PC-3 (cell line): ENCODE measurements around the gene PLEKHM2.

Experiments
- EZH2 ChIP-seq: fragments of 300-600 bp; sonication (generic); IDR thresholded peaks from one replicate; pipeline ENCODE4 v1.6.1; 2017; ENCODE audit warnings: antibody characterized with exemption, mild to moderate bottlenecking, low read length; ENCODE audit not compliant: unreplicated experiment
- TF ChIP-seq, protein P1 (sequence below): fragments of 300-600 bp; sonication (generic); conservative IDR thresholded peaks from 2 replicates; pipeline ENCODE4 v1.5.1; 2017; ENCODE audit warnings: antibody characterized with exemption, low read depth, mild to moderate bottlenecking, low read length

DNA sequence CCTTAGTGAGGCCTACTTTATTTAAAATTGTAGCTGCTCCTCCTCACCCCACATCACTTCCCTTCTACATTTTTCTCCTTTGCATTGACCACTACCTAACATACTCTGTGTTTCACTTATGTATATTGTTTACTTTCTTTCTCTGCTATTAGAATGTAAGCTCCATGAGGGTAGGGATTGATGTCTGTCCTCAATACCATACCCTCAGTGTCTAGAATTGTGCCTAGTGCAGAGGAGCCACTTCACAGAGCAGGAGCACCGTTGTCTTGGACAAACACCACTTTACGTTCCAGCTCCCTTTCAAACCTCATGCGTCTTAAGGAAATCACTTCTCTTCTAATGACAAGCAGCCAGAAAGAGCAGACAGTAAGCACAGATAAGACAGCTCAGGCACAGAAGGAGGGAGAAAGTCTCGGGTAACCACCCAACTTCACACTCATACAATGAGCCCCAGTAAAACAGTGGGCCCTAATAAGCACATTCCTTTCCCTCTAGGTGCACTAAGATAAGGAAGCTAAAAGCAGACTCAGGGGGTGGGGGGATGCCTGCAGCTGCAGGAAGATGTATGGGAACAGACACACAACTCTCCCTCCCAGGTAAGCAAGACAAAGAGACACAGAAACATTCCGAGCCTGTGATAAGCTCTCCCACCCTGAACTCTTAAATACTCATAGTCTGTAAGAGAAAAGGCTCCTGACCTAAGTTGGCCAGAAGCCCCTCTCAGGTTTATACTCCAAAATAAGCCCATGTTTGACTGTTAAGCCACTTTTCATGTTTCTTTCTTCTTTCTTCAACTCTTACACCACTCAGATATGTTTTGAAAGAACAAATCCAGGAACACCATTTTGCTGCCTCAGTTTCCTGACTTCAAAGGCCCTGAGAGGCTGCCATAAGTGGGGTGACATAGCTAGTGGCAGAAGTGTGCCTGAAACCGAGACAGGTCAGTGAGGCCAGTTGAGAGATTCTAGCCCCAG, 7.1 kb upstream of the PLEKHM2 start:
- TF ChIP-seq, protein P1, sequence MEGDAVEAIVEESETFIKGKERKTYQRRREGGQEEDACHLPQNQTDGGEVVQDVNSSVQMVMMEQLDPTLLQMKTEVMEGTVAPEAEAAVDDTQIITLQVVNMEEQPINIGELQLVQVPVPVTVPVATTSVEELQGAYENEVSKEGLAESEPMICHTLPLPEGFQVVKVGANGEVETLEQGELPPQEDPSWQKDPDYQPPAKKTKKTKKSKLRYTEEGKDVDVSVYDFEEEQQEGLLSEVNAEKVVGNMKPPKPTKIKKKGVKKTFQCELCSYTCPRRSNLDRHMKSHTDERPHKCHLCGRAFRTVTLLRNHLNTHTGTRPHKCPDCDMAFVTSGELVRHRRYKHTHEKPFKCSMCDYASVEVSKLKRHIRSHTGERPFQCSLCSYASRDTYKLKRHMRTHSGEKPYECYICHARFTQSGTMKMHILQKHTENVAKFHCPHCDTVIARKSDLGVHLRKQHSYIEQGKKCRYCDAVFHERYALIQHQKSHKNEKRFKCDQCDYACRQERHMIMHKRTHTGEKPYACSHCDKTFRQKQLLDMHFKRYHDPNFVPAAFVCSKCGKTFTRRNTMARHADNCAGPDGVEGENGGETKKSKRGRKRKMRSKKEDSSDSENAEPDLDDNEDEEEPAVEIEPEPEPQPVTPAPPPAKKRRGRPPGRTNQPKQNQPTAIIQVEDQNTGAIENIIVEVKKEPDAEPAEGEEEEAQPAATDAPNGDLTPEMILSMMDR, result no peak
- TF ChIP-seq EZH2, result no peak
